Measurements from ENCODE around the gene GID8. TPM values are rescaled to one million over a fixed set of nuclear protein-coding genes. Genes with fewer than 3 reads are reported as not detected.

GID8 gene
- total and polyA plus RNA-seq, 4 donors: 11.0 to 35.4 (median 23.7) TPM

DNA sequence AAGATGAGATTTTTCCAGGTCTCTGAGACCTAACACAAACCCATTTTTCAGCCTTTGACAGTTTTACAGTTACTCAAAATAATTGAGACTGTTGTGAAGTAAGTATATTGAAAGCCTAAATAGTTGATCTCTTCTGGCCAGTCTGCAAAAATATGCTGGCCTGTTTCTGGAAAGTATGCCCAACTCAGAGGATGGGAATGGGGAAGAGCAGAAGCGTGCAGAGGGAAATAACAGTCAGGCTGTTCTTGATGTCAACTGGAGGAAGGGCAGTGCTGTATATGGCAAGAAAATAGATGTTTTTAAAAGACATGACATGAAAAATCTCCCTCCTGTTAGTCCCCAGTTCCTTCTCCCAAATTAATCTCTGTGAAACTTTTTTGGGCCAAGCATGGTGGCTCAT lies 3.8 kb downstream of the GID8 start:
- 77 to 91% methylated on average over 1 of the region's 1 CpG for WGBS, 2 donors
- H3K4me1 ChIP-seq (ENCODE audit: control insufficient read depth in 5 of 5, insufficient read depth in 5 of 5, low read length in 5 of 5): peaks cover 8 to 15% (median 9%) of the 10 kb centered on the region in 5 donors

DNA sequence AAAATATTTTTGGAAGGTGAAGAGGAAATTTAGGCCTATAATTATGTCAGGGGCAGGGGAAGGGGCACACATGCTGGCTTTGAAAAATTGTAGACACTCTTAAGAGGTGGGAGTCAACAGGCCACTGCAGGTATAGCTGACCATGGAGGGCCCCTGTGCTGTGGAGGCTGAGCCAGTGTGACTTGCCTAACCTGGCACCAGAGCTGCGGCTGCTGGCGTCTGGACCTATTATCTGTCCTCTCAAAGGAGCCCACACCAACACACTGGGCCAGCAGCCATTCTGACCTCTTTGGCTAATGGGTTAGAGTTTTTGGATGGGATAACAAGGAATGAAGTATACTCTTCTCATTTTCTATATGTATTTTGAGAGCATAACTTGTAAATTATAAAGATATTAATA lies 4.5 kb downstream of the GID8 start:
- peaks cover 8 to 16% (median 9%) of the 10 kb centered on the region in 5 donors for H3K4me1 ChIP-seq (ENCODE audit: control insufficient read depth in 5 of 5, insufficient read depth in 5 of 5, low read length in 5 of 5)
- H3K27me3 ChIP-seq (ENCODE audit: control insufficient read depth in 3 of 3, insufficient read depth in 3 of 3, low read length in 2 of 3): no peaks in the 10 kb centered on the region
- TF ChIP-seq, protein P1, sequence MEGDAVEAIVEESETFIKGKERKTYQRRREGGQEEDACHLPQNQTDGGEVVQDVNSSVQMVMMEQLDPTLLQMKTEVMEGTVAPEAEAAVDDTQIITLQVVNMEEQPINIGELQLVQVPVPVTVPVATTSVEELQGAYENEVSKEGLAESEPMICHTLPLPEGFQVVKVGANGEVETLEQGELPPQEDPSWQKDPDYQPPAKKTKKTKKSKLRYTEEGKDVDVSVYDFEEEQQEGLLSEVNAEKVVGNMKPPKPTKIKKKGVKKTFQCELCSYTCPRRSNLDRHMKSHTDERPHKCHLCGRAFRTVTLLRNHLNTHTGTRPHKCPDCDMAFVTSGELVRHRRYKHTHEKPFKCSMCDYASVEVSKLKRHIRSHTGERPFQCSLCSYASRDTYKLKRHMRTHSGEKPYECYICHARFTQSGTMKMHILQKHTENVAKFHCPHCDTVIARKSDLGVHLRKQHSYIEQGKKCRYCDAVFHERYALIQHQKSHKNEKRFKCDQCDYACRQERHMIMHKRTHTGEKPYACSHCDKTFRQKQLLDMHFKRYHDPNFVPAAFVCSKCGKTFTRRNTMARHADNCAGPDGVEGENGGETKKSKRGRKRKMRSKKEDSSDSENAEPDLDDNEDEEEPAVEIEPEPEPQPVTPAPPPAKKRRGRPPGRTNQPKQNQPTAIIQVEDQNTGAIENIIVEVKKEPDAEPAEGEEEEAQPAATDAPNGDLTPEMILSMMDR (IDR thresholded peaks at IDR 0.05; ENCODE audit: control extremely low read depth, extremely low read depth): no peak
- H3K27ac ChIP-seq (ENCODE audit: low read depth in 1 of 2, low read length in 1 of 2): no peak overlapping the region
- no peak overlapping the region for H3K9ac ChIP-seq (ENCODE audit: insufficient read depth in 1 of 2, low read length in 2 of 2)
- no peaks in the 10 kb centered on the region for H3K9me3 ChIP-seq (ENCODE audit: control insufficient read depth in 4 of 4, insufficient read depth in 3 of 4, low read length in 3 of 4)
- no peak overlapping the region for H3K4me3 ChIP-seq
- WGBS, 2 donors: 89 to 93% methylated on average over 2 of the region's 2 CpGs
- DNase-seq (no peak), ATAC-seq (ENCODE audit: insufficient read depth, low FRiP score) (no peak)
- H3K36me3 ChIP-seq (ENCODE audit: control insufficient read depth in 4 of 4, insufficient read depth in 4 of 4, low read length in 4 of 4): peaks cover 13 to 47% (median 26%) of the 10 kb centered on the region in 4 donors

More for the DNA sequence above, 3.8 kb downstream of the GID8 start:
- DNase-seq (no peak), ATAC-seq (ENCODE audit: insufficient read depth, low FRiP score) (no peak)
- no peak overlapping the region for H3K27ac ChIP-seq (ENCODE audit: low read depth in 1 of 2, low read length in 1 of 2)
- H3K9me3 ChIP-seq (ENCODE audit: control insufficient read depth in 4 of 4, insufficient read depth in 3 of 4, low read length in 3 of 4): no peaks in the 10 kb centered on the region
- H3K36me3 ChIP-seq (ENCODE audit: control insufficient read depth in 4 of 4, insufficient read depth in 4 of 4, low read length in 4 of 4): peaks cover 13 to 41% (median 23%) of the 10 kb centered on the region in 4 donors
- no peak overlapping the region for H3K9ac ChIP-seq (ENCODE audit: insufficient read depth in 1 of 2, low read length in 2 of 2)
- TF ChIP-seq, protein P1 (IDR thresholded peaks at IDR 0.05; ENCODE audit: control extremely low read depth, extremely low read depth): no peak
- no peak overlapping the region for H3K4me3 ChIP-seq
- no peaks in the 10 kb centered on the region for H3K27me3 ChIP-seq (ENCODE audit: control insufficient read depth in 3 of 3, insufficient read depth in 3 of 3, low read length in 2 of 3)

DNA sequence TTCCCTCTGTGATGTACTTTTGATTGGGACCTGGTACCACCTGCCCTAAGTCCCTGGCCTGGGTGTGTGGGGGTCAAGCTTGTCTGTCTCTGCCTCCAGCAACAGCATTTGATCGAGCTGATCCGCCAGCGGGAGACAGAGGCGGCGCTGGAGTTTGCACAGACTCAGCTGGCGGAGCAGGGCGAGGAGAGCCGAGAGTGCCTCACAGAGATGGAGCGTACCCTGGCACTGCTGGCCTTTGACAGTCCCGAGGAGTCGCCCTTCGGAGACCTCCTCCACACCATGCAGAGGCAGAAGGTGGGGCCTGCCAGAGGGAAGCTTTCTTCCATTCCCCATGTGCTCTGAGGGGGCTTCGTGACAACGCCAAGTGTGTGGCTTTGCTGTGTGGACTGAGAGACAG lies 5.4 kb downstream of the GID8 start:
- no peaks in the 10 kb centered on the region for H3K27me3 ChIP-seq (ENCODE audit: control insufficient read depth in 3 of 3, insufficient read depth in 3 of 3, low read length in 2 of 3)
- H3K9ac ChIP-seq (ENCODE audit: insufficient read depth in 1 of 2, low read length in 2 of 2): no peak overlapping the region
- no peak overlapping the region for H3K27ac ChIP-seq (ENCODE audit: low read depth in 1 of 2, low read length in 1 of 2)
- H3K36me3 ChIP-seq (ENCODE audit: control insufficient read depth in 4 of 4, insufficient read depth in 4 of 4, low read length in 4 of 4): peaks cover 16 to 55% (median 30%) of the 10 kb centered on the region in 4 donors
- TF ChIP-seq, protein P1 (IDR thresholded peaks at IDR 0.05; ENCODE audit: control extremely low read depth, extremely low read depth): no peak
- WGBS, 2 donors: 96% methylated on average over 14 of the region's 14 CpGs
- H3K4me1 ChIP-seq (ENCODE audit: control insufficient read depth in 5 of 5, insufficient read depth in 5 of 5, low read length in 5 of 5): peaks cover 8 to 19% (median 9%) of the 10 kb centered on the region in 5 donors
- no peak overlapping the region for H3K4me3 ChIP-seq
- ATAC-seq (ENCODE audit: insufficient read depth, low FRiP score) (no peak), DNase-seq (no peak)
- no peaks in the 10 kb centered on the region for H3K9me3 ChIP-seq (ENCODE audit: control insufficient read depth in 4 of 4, insufficient read depth in 3 of 4, low read length in 3 of 4)

GRCh38 chr20:62944184-62944583 lies 6.2 kb downstream of the GID8 start:
- Histone ChIP-seq H3K4me1 (ENCODE audit: control insufficient read depth in 5 of 5, insufficient read depth in 5 of 5, low read length in 5 of 5) (peaks cover 5 to 18% (median 6%) of the 10 kb centered on the region in 5 donors), H3K4me3 (no peak overlapping the region), H3K36me3 (ENCODE audit: control insufficient read depth in 4 of 4, insufficient read depth in 4 of 4, low read length in 4 of 4) (peaks cover 16 to 58% (median 33%) of the 10 kb centered on the region in 4 donors), H3K9ac (ENCODE audit: insufficient read depth in 1 of 2, low read length in 2 of 2) (no peak overlapping the region), H3K27me3 (ENCODE audit: control insufficient read depth in 3 of 3, insufficient read depth in 3 of 3, low read length in 2 of 3) (no peaks in the 10 kb centered on the region), H3K9me3 (ENCODE audit: control insufficient read depth in 4 of 4, insufficient read depth in 3 of 4, low read length in 3 of 4) (peaks cover 0 to 2% (median 0%) of the 10 kb centered on the region in 4 donors), H3K27ac (ENCODE audit: low read depth in 1 of 2, low read length in 1 of 2) (no peak overlapping the region)
- TF ChIP-seq, protein P1 (IDR thresholded peaks at IDR 0.05; ENCODE audit: control extremely low read depth, extremely low read depth): no peak
- ATAC-seq (ENCODE audit: insufficient read depth, low FRiP score): no peak
- WGBS, 2 donors: 91 to 95% methylated on average over 8 of the region's 8 CpGs
- DNase-seq: no peak

Data from lung (tissue), 12 donors.